Activated T-helper 2 cell treated with anti-CD3 and anti-CD28 coated beads, Interferon-gamma antibody, Interleukin-2, Interleukin-4, amounts not matched to agents 10 μg/mL and 5 μg/mL and 100 μg/mL, durations not matched to agents 14 hours and 24 hours and 36 hours (primary cell): ENCODE results near the gene TENT5D. TPM values are rescaled to one million over a fixed set of nuclear protein-coding genes. Genes with fewer than 3 reads are reported as not detected.

Source experiments
- DNase-seq: peaks from one replicate; pipeline ENCODE4 v3.0.0; 2021; ENCODE audit warnings: low spot score
- H3K27ac Mint-ChIP-seq: one replicate; pipeline ENCODE4 v1.8.0; 2021; ENCODE audit warnings: mixed read lengths
- H3K27me3 Mint-ChIP-seq: one replicate; pipeline ENCODE4 v1.8.0; 2021; ENCODE audit warnings: low read depth, mixed read lengths
- H3K36me3 Mint-ChIP-seq: one replicate; pipeline ENCODE4 v1.8.0; 2021; ENCODE audit warnings: low read depth, mixed read lengths
- H3K4me1 Mint-ChIP-seq: one replicate; pipeline ENCODE4 v1.8.0; 2021; ENCODE audit warnings: low read depth, mixed read lengths
- H3K4me3 Mint-ChIP-seq: one replicate; pipeline ENCODE4 v1.8.0; 2021; ENCODE audit warnings: low read depth, mild to moderate bottlenecking, moderate library complexity, mixed read lengths
- H3K9me3 Mint-ChIP-seq: one replicate; pipeline ENCODE4 v1.8.0; 2021; ENCODE audit warnings: mixed read lengths
- intact Hi-C: fragments of 100-400 bp; cut with micrococcal nuclease; formaldehyde crosslinking; loops from one replicate; pipeline ENCODE4 v1.15.1; 2023
- total RNA-seq: library from RNA; stranded (reverse); gene quantifications from 2 replicates; pipeline ENCODE4 v1.2.3, GENCODE V29; 2022

Gene TENT5D
- total RNA-seq, 1 donor from 2014 or later = not detected

GRCh38 chrX:80489166-80489565 is 68.9 kb downstream of the TENT5D start:
- intact Hi-C loops = no loop called here
- no peaks in the 10 kb centered on the region for H3K36me3 Mint-ChIP-seq
- H3K27me3 Mint-ChIP-seq = no peaks in the 10 kb centered on the region
- H3K9me3 Mint-ChIP-seq = no peaks in the 10 kb centered on the region
- no peak overlapping the region for H3K4me3 Mint-ChIP-seq
- no peak overlapping the region for H3K27ac Mint-ChIP-seq
- H3K4me1 Mint-ChIP-seq = no peaks in the 10 kb centered on the region
- no peak for DNase-seq
